Panc1 (cell line): ENCODE measurements around the gene LRFN3. TPM values are rescaled to one million over a fixed set of nuclear protein-coding genes. Genes with fewer than 3 reads are reported as not detected.

Experiments used
- ATAC-seq: fragments of 200-7000 bp; cut with Tn5 transposase; 2 replicates; pipeline ENCODE4 v1.9.1; 2020; ENCODE audit warnings: mild to moderate bottlenecking, moderate library complexity
- BruUV-seq: library from RNA; stranded (reverse); fragments of 400-500 nt; replicated peaks from 2 replicates; lab custom pipeline; 2021; lab: Mats Ljungman, UMichigan
- CTCF ChIA-PET: fragments of 300-600 bp; sonication (Branson Sonifier 250); formaldehyde crosslinking; loops from one replicate; lab custom pipeline; 2022; ENCODE audit warnings: antibody characterized with exemption; lab: Charles Lee
- POLR2A ChIA-PET: fragments of 300-600 bp; sonication (Branson Sonifier 250); formaldehyde crosslinking; loops from one replicate; lab custom pipeline; 2022; ENCODE audit warnings: antibody characterized with exemption; lab: Charles Lee
- DNase-seq: peaks from one replicate; pipeline ENCODE4 v3.0.0-alpha.2; 2010; ENCODE audit warnings: low read depth, low spot score
- H3K27ac ChIP-seq: 2 replicates; pipeline ENCODE4 v1.5.1; 2011; ENCODE audit warnings: mild to moderate bottlenecking, low read length, inconsistent platforms
- H3K27me3 ChIP-seq: fragments of 200-500 bp; sonication (Bioruptor generic); 2 replicates; pipeline ENCODE4 v1.6.0; 2014; ENCODE audit warnings: low read length, inconsistent platforms; ENCODE audit not compliant: control insufficient read depth, insufficient read depth
- H3K36me3 ChIP-seq: fragments of 200-500 bp; sonication (Bioruptor generic); 2 replicates; pipeline ENCODE4 v1.5.1; 2014; ENCODE audit warnings: inconsistent platforms, mild to moderate bottlenecking, low read length, moderate library complexity; ENCODE audit not compliant: control insufficient read depth, insufficient read depth
- H3K4me1 ChIP-seq: 2 replicates; pipeline ENCODE4 v1.5.1; 2011; ENCODE audit warnings: inconsistent platforms, mild to moderate bottlenecking, low read length, moderate library complexity; ENCODE audit not compliant: control insufficient read depth, insufficient read depth
- H3K4me3 ChIP-seq, 2 experiments: 2 replicates each; pipeline ENCODE4 v1.5.1; 2011 to 2012; ENCODE audit warnings: low read depth in 2 of 2, low read length in 2 of 2, mild to moderate bottlenecking in 2 of 2, inconsistent platforms in 1 of 2, moderate library complexity in 1 of 2
- H3K9me3 ChIP-seq: fragments of 200-500 bp; sonication (Bioruptor generic); 2 replicates; pipeline ENCODE4 v1.5.1; 2014; ENCODE audit warnings: low read depth, mild to moderate bottlenecking, inconsistent platforms, low read length, moderate library complexity; ENCODE audit not compliant: control insufficient read depth, insufficient read depth
- POLR2AphosphoS5 ChIP-seq: IDR thresholded peaks from 2 replicates; pipeline ENCODE4 v1.6.1; 2012; ENCODE audit warnings: mild to moderate bottlenecking, low read depth, low read length, moderate library complexity
- SIN3A ChIP-seq: IDR thresholded peaks from 2 replicates; pipeline ENCODE4 v1.6.1; 2012; ENCODE audit warnings: low read depth, mild to moderate bottlenecking, low read length, moderate library complexity, borderline replicate concordance; ENCODE audit not compliant: insufficient read depth
- TCF7L2 ChIP-seq: IDR thresholded peaks from 2 replicates; pipeline ENCODE4 v1.6.1; 2011; ENCODE audit warnings: mild to moderate bottlenecking, low read depth, low read length, inconsistent platforms
- in situ Hi-C: cut with HindIII; loops from 2 replicates; pipeline ENCODE4 v1.10.0; 2016; ENCODE audit warnings: low sequenced_read_pairs, low pct_unique_long_range_greater_than_20kb
- intact Hi-C: fragments of 100-400 bp; cut with micrococcal nuclease; formaldehyde crosslinking; loops from one replicate; pipeline ENCODE4 v1.10.0; 2022; ENCODE audit not compliant: unreplicated experiment
- total RNA-seq: library from RNA; stranded (reverse); gene quantifications from one replicate; pipeline ENCODE4 v1.2.1, GENCODE V29; 2021; ENCODE audit not compliant: unreplicated experiment
- TF ChIP-seq, protein P1 (sequence below): fragments of 450-650 bp; IDR thresholded peaks from 2 replicates; pipeline ENCODE4 v1.5.1; 2017; ENCODE audit warnings: mild to moderate bottlenecking
- TF ChIP-seq, protein P2 (sequence below), 2 experiments: IDR thresholded peaks; 2 replicates each; pipeline ENCODE4 v1.6.1; 2011 to 2012; ENCODE audit warnings: low read depth in 2 of 2, control low read depth in 1 of 2, low read length in 1 of 2, mild to moderate bottlenecking in 1 of 2, moderate library complexity in 1 of 2; ENCODE audit not compliant: insufficient read depth in 1 of 2

Gene LRFN3
- total RNA-seq, 1 experiment from 2014 or later, result 16.7 TPM

DNA sequence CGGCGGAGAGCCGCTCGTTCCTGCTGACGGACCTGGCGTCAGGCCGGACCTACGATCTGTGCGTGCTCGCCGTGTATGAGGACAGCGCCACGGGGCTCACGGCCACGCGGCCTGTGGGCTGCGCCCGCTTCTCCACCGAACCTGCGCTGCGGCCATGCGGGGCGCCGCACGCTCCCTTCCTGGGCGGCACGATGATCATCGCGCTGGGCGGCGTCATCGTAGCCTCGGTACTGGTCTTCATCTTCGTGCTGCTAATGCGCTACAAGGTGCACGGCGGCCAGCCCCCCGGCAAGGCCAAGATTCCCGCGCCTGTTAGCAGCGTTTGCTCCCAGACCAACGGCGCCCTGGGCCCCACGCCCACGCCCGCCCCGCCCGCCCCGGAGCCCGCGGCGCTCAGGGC, 8.4 kb downstream of the LRFN3 start:
- Histone ChIP-seq H3K4me1 (no peaks in the 10 kb centered on the region), H3K27me3 (no peaks in the 10 kb centered on the region), H3K4me3 (no peak overlapping the region), H3K9me3 (no peaks in the 10 kb centered on the region), H3K36me3 (no peaks in the 10 kb centered on the region), H3K27ac (no peak overlapping the region)
- DNase-seq (no peak), ATAC-seq (no peak)
- BruUV-seq, result no TSS peak
- intact Hi-C loops, result no loop called here
- CTCF ChIA-PET, result no interaction called here
- in situ Hi-C loops, result no loop called here
- POLR2A ChIA-PET, result no interaction called here
- TF ChIP-seq TCF7L2 (no peak), SIN3A (no peak), POLR2AphosphoS5 (no peak)
- TF ChIP-seq, protein P1, sequence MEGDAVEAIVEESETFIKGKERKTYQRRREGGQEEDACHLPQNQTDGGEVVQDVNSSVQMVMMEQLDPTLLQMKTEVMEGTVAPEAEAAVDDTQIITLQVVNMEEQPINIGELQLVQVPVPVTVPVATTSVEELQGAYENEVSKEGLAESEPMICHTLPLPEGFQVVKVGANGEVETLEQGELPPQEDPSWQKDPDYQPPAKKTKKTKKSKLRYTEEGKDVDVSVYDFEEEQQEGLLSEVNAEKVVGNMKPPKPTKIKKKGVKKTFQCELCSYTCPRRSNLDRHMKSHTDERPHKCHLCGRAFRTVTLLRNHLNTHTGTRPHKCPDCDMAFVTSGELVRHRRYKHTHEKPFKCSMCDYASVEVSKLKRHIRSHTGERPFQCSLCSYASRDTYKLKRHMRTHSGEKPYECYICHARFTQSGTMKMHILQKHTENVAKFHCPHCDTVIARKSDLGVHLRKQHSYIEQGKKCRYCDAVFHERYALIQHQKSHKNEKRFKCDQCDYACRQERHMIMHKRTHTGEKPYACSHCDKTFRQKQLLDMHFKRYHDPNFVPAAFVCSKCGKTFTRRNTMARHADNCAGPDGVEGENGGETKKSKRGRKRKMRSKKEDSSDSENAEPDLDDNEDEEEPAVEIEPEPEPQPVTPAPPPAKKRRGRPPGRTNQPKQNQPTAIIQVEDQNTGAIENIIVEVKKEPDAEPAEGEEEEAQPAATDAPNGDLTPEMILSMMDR, result no peak
- TF ChIP-seq, protein P2, sequence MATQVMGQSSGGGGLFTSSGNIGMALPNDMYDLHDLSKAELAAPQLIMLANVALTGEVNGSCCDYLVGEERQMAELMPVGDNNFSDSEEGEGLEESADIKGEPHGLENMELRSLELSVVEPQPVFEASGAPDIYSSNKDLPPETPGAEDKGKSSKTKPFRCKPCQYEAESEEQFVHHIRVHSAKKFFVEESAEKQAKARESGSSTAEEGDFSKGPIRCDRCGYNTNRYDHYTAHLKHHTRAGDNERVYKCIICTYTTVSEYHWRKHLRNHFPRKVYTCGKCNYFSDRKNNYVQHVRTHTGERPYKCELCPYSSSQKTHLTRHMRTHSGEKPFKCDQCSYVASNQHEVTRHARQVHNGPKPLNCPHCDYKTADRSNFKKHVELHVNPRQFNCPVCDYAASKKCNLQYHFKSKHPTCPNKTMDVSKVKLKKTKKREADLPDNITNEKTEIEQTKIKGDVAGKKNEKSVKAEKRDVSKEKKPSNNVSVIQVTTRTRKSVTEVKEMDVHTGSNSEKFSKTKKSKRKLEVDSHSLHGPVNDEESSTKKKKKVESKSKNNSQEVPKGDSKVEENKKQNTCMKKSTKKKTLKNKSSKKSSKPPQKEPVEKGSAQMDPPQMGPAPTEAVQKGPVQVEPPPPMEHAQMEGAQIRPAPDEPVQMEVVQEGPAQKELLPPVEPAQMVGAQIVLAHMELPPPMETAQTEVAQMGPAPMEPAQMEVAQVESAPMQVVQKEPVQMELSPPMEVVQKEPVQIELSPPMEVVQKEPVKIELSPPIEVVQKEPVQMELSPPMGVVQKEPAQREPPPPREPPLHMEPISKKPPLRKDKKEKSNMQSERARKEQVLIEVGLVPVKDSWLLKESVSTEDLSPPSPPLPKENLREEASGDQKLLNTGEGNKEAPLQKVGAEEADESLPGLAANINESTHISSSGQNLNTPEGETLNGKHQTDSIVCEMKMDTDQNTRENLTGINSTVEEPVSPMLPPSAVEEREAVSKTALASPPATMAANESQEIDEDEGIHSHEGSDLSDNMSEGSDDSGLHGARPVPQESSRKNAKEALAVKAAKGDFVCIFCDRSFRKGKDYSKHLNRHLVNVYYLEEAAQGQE (IDR thresholded peaks at IDR 0.05; ENCODE audit: insufficient read depth in 1 of 2, low read depth in 2 of 2, low read length in 1 of 2), result no peak

DNA sequence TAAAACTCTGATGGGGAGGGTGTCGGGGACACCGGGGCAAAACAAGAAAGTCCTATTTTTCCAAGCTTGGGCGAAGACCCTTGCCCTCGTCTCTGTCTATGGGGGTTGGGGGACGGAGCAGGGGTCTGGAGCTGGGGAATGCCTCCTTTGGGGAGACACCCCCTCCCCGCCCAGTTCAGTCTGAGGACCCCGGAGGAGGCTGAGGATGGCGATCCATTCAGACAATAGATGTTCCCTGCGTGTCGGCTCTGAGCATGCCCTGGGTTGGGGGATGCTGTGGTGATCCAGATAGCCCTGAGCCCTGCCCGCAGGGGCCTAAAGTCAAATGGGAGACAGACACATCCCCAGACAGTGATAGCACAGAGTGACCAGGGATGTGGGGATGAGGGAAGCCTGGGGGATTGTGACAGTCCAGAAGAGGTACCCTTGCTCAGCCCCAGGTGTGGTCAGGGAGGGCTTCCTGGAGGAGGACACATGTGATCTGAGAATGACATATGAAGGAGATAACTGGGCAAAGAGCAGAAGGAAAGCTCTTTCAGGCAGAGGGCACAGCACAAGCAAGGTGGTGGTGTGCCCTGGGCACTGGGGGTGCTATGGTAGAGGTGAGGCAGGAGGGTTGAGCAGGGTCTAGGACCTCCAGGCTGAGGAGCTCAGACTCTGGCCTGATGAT, 9.1 kb downstream of the LRFN3 start:
- POLR2A ChIA-PET, result no interaction called here
- ATAC-seq (no peak), DNase-seq (no peak)
- TF ChIP-seq, protein P1, result no peak
- TF ChIP-seq SIN3A, result no peak
- TF ChIP-seq TCF7L2, result no peak
- no peak for TF ChIP-seq POLR2AphosphoS5
- TF ChIP-seq, protein P2 (IDR thresholded peaks at IDR 0.05; ENCODE audit: insufficient read depth in 1 of 2, low read depth in 2 of 2, low read length in 1 of 2), result no peak
- in situ Hi-C loops (no loop called here), intact Hi-C loops (no loop called here)
- no peaks in the 10 kb centered on the region for H3K36me3 ChIP-seq
- no peak overlapping the region for H3K27ac ChIP-seq
- H3K9me3 ChIP-seq, result no peaks in the 10 kb centered on the region
- no TSS peak for BruUV-seq
- H3K4me3 ChIP-seq, result no peak overlapping the region
- no peaks in the 10 kb centered on the region for H3K4me1 ChIP-seq
- CTCF ChIA-PET, result interaction anchor here (0.6 kb wide), 1 partner anchor 98 kb away, joined by 7 read pairs; no protein-coding TSS in a partner anchor
- H3K27me3 ChIP-seq, result no peaks in the 10 kb centered on the region
